ENCODE data around the gene ABI3. TPM values are rescaled to one million over a fixed set of nuclear protein-coding genes. Genes with fewer than 3 reads are reported as not detected.

The ABI3 gene
- total RNA-seq, 1 experiment from 2014 or later, result not detected

- H3K27ac Mint-ChIP-seq (ENCODE audit: unreplicated experiment), result no peak overlapping the region
- CTCF ChIA-PET, result interaction anchor here (0.6 kb wide), 1 partner anchor 73 kb away, joined by 4 read pairs; no protein-coding TSS in a partner anchor
- H3K4me3 Mint-ChIP-seq (ENCODE audit: low read depth, unreplicated experiment), result no peak overlapping the region
- peaks cover 2% of the 10 kb centered on the region for H3K9me3 Mint-ChIP-seq (ENCODE audit: low read depth, unreplicated experiment)
- no TSS peak for BruUV-seq (replicated peaks)
- H3K4me1 Mint-ChIP-seq (ENCODE audit: low read depth, unreplicated experiment), result no peaks in the 10 kb centered on the region
- no peaks in the 10 kb centered on the region for H3K36me3 Mint-ChIP-seq (ENCODE audit: insufficient read depth, unreplicated experiment)
- no peak for DNase-seq
- no peak for TF ChIP-seq CTCF (IDR thresholded peaks at IDR 0.05; ENCODE audit: unreplicated experiment)
- intact Hi-C loops (cut with micrococcal nuclease; ENCODE audit: unreplicated experiment), result no loop called here
- peaks cover 96% of the 10 kb centered on the region for H3K27me3 Mint-ChIP-seq (ENCODE audit: unreplicated experiment)
These were observed 6.0 kb upstream of the ABI3 start for GRCh38 chr17:49204516-49204915.

GRCh38 chr17:49209061-49209571 lies 1.4 kb upstream of the ABI3 start:
- Mint-ChIP-seq H3K4me3 (ENCODE audit: low read depth, unreplicated experiment) (no peak overlapping the region), H3K9me3 (ENCODE audit: low read depth, unreplicated experiment) (no peaks in the 10 kb centered on the region), H3K27me3 (ENCODE audit: unreplicated experiment) (peaks cover 87% of the 10 kb centered on the region), H3K4me1 (ENCODE audit: low read depth, unreplicated experiment) (no peaks in the 10 kb centered on the region), H3K27ac (ENCODE audit: unreplicated experiment) (no peak overlapping the region), H3K36me3 (ENCODE audit: insufficient read depth, unreplicated experiment) (no peaks in the 10 kb centered on the region)
- no TSS peak for BruUV-seq (replicated peaks)
- CTCF ChIA-PET, result interaction anchor here (0.6 to 1.3 kb wide), 2 partner anchors 9 to 80 kb away, joined by 4 to 5 read pairs; no protein-coding TSS in a partner anchor
- TF ChIP-seq CTCF (IDR thresholded peaks at IDR 0.05; ENCODE audit: unreplicated experiment), result no peak
- intact Hi-C loops (cut with micrococcal nuclease; ENCODE audit: unreplicated experiment), result no loop called here
- DNase-seq, result no peak

GRCh38 chr17:49213399-49213798 lies 2.9 kb downstream of the ABI3 start:
- CTCF ChIA-PET, result no interaction called here
- no peak overlapping the region for H3K4me3 Mint-ChIP-seq (ENCODE audit: low read depth, unreplicated experiment)
- BruUV-seq (replicated peaks), result no TSS peak

GRCh38 chr17:49213847-49214246 lies 3.3 kb downstream of the ABI3 start:
- intact Hi-C loops (cut with micrococcal nuclease; ENCODE audit: unreplicated experiment), result no loop called here
- no peak for TF ChIP-seq CTCF (IDR thresholded peaks at IDR 0.05; ENCODE audit: unreplicated experiment)
- H3K4me1 Mint-ChIP-seq (ENCODE audit: low read depth, unreplicated experiment), result peaks cover 9% of the 10 kb centered on the region
- H3K27ac Mint-ChIP-seq (ENCODE audit: unreplicated experiment), result no peak overlapping the region
- no peak overlapping the region for H3K4me3 Mint-ChIP-seq (ENCODE audit: low read depth, unreplicated experiment)
- H3K27me3 Mint-ChIP-seq (ENCODE audit: unreplicated experiment), result peaks cover 66% of the 10 kb centered on the region
- no peaks in the 10 kb centered on the region for H3K36me3 Mint-ChIP-seq (ENCODE audit: insufficient read depth, unreplicated experiment)
- no peak for DNase-seq
- CTCF ChIA-PET, result no interaction called here
- H3K9me3 Mint-ChIP-seq (ENCODE audit: low read depth, unreplicated experiment), result no peaks in the 10 kb centered on the region
- BruUV-seq (replicated peaks), result no TSS peak

More at GRCh38 chr17:49213399-49213798, 2.9 kb downstream of the ABI3 start:
- H3K4me1 Mint-ChIP-seq (ENCODE audit: low read depth, unreplicated experiment), result peaks cover 9% of the 10 kb centered on the region
- DNase-seq, result no peak
- H3K27ac Mint-ChIP-seq (ENCODE audit: unreplicated experiment), result no peak overlapping the region
- no peaks in the 10 kb centered on the region for H3K36me3 Mint-ChIP-seq (ENCODE audit: insufficient read depth, unreplicated experiment)
- intact Hi-C loops (cut with micrococcal nuclease; ENCODE audit: unreplicated experiment), result no loop called here
- no peak for TF ChIP-seq CTCF (IDR thresholded peaks at IDR 0.05; ENCODE audit: unreplicated experiment)
- H3K9me3 Mint-ChIP-seq (ENCODE audit: low read depth, unreplicated experiment), result no peaks in the 10 kb centered on the region
- H3K27me3 Mint-ChIP-seq (ENCODE audit: unreplicated experiment), result peaks cover 66% of the 10 kb centered on the region
